Omental fat pad (tissue), 4 donors: ENCODE measurements around the gene SNAPC2. TPM values are rescaled to one million over a fixed set of nuclear protein-coding genes. Genes with fewer than 3 reads are reported as not detected.

Source experiments
- ATAC-seq: fragments of 150-250 bp; one replicate; pipeline ENCODE4 v1.9.1; 2016; ENCODE audit warnings: mild to moderate bottlenecking, moderate library complexity; ENCODE audit not compliant: low FRiP score
- DNase-seq: peaks from one replicate; pipeline ENCODE4 v3.0.0-alpha.2; 2019; ENCODE audit warnings: low spot score
- total RNA-seq, 4 donors: library from RNA; depleted of rRNA; stranded (reverse); fragments of >200 nt; gene quantifications; one replicate each; pipeline ENCODE4 v1.1.0, GENCODE V29; 2016
- TF ChIP-seq, protein P1 (sequence below), 3 donors: fragments of 450-650 bp; IDR thresholded peaks; one replicate each; pipeline ENCODE4 v1.5.1; 2016 to 2017; ENCODE audit warnings: antibody characterized with exemption in 3 of 3, mild to moderate bottlenecking in 3 of 3, moderate library complexity in 2 of 3

The SNAPC2 gene
- total RNA-seq, 4 donors from 2014 or later: 4.7 to 13.1 (median 12.3) TPM

- DNase-seq: no peak
- peak; percentile 30 for ATAC-seq
- TF ChIP-seq, protein P1, sequence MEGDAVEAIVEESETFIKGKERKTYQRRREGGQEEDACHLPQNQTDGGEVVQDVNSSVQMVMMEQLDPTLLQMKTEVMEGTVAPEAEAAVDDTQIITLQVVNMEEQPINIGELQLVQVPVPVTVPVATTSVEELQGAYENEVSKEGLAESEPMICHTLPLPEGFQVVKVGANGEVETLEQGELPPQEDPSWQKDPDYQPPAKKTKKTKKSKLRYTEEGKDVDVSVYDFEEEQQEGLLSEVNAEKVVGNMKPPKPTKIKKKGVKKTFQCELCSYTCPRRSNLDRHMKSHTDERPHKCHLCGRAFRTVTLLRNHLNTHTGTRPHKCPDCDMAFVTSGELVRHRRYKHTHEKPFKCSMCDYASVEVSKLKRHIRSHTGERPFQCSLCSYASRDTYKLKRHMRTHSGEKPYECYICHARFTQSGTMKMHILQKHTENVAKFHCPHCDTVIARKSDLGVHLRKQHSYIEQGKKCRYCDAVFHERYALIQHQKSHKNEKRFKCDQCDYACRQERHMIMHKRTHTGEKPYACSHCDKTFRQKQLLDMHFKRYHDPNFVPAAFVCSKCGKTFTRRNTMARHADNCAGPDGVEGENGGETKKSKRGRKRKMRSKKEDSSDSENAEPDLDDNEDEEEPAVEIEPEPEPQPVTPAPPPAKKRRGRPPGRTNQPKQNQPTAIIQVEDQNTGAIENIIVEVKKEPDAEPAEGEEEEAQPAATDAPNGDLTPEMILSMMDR (IDR thresholded peaks at IDR 0.05): no peak
Measured at GRCh38 chr19:7874076-7874896, 45.9 kb upstream of the SNAPC2 start, which contains the start of gene PRR36. PRR36 (minus strand) TSS chr19:7874390; CDS start chr19:7873689, 701 bp downstream.

DNA sequence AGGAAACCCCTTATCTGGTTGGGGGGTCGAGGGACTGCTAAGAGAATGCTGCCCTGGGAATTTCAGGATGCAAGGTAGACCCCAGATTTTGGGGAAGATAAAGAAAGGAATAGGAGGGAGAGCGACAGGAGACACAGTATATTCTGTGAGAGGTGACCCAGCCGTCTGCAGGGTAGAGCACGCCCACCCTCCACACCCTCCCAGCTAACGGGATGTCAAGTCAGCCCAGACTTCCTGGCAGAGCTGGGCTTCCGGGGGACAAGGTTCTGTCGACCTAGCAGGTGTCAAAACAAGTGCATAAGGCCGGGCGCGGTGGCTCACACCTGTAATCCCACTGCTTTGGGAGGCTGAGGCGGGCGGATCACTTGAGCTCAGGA is 45.3 kb upstream of the SNAPC2 start:
- TF ChIP-seq, protein P1 (IDR thresholded peaks at IDR 0.05): no peak
- DNase-seq: no peak
- ATAC-seq: no peak

DNA sequence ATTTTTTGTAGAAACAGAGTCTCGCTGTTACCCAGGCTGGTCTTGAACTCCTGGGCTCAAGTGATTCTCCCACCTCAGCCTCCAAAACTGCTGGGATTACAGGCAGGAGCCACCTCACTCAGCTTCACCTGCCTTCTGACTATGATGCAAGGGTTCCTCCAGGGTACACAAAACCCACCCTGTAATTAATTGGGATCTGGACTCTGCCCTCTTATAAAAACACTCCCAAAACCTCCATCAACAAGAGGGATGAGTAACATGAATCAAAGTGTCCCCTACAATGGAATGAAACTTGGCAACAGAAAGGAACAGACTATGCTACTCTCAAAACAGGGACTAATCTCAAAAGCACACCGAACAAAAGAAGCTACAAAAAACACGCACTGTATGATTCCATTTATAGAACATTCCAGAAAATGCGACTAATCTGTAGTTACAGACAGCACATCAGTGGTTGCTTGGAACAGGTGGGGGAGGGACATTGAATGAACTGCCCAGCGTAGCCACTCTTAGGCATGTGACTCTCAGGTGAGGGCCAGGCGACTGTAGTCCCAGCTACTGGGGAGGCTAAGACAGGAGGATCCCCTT is 42.8 kb upstream of the SNAPC2 start:
- TF ChIP-seq, protein P1 (IDR thresholded peaks at IDR 0.05): no peak
- ATAC-seq: no peak
- no peak for DNase-seq

DNA sequence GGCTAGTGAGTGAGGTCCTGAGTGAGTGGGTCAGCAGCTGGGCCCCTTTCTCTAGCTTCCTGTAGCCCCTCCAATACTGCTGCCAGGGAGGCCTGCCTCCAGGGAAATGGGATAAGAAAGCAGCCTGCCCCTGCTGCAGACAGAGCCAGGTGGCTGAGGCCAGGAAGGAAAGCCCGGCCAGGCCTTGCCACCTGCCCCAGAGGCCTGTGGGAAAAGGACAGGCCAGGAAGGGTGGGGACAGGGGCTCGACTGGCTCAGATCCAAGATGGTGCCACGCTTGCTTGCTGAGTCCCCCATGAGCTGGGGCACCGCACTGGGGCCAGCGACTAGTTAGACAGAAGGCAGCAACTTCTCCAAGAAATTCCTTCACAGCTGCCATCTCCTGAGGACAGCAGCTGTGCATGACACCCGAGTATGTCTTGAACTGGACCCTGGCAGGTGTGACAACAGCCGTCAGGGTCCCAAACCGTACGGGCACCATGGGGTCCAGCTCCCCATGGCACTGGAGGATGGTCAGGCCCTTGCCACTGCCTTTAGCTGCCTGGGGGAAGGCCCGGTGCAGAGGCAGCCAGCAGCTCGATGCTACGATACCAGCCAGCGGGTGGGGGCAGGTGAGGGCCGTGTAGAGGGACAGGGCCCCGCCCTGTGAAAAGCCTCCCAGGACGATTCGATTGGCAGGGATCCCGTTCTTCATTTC is 40.9 kb upstream of the SNAPC2 start:
- ATAC-seq (no peak), DNase-seq (no peak)
- TF ChIP-seq, protein P1 (IDR thresholded peaks at IDR 0.05): no peak

GRCh38 chr19:7879836-7880235 is 40.3 kb upstream of the SNAPC2 start:
- TF ChIP-seq, protein P1 (IDR thresholded peaks at IDR 0.05): no peak
- DNase-seq (no peak), ATAC-seq (no peak)

GRCh38 chr19:7881910-7882309 is 38.2 kb upstream of the SNAPC2 start:
- DNase-seq: no peak
- ATAC-seq: no peak

More at GRCh38 chr19:7881910-7882309, 38.2 kb upstream of the SNAPC2 start:
- TF ChIP-seq, protein P1 (IDR thresholded peaks at IDR 0.05): no peak
